Measurements from ENCODE around the gene CCDC141.
"Not testable (repeated sequence)": the region's sequence is repeated elsewhere in the genome, so short reads cannot be mapped to it uniquely, and the experiment has no call there.

The CCDC141 gene, protein sequence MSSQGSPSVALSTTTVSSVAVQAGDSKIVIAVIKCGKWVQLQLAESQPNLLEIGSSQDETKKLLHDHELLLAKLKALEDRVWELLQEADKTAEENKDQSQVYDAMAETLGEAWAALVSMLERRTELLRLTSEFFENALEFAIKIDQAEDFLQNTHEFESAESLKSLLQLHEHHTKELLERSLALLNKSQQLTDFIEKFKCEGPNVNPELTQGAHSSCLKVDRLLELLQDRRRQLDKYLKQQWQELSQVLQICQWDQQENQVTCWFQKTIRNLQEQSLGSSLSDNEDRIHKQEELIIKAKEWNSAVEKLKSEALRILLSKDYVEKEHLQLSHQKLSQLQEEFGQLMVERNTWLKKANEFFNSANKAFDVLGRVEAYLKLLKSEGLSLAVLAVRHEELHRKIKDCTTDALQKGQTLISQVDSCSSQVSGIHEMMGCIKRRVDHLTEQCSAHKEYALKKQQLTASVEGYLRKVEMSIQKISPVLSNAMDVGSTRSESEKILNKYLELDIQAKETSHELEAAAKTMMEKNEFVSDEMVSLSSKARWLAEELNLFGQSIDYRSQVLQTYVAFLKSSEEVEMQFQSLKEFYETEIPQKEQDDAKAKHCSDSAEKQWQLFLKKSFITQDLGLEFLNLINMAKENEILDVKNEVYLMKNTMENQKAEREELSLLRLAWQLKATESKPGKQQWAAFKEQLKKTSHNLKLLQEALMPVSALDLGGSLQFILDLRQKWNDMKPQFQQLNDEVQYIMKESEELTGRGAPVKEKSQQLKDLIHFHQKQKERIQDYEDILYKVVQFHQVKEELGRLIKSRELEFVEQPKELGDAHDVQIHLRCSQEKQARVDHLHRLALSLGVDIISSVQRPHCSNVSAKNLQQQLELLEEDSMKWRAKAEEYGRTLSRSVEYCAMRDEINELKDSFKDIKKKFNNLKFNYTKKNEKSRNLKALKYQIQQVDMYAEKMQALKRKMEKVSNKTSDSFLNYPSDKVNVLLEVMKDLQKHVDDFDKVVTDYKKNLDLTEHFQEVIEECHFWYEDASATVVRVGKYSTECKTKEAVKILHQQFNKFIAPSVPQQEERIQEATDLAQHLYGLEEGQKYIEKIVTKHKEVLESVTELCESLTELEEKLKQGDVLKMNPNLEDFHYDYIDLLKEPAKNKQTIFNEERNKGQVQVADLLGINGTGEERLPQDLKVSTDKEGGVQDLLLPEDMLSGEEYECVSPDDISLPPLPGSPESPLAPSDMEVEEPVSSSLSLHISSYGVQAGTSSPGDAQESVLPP (N-terminal part only)

DNA sequence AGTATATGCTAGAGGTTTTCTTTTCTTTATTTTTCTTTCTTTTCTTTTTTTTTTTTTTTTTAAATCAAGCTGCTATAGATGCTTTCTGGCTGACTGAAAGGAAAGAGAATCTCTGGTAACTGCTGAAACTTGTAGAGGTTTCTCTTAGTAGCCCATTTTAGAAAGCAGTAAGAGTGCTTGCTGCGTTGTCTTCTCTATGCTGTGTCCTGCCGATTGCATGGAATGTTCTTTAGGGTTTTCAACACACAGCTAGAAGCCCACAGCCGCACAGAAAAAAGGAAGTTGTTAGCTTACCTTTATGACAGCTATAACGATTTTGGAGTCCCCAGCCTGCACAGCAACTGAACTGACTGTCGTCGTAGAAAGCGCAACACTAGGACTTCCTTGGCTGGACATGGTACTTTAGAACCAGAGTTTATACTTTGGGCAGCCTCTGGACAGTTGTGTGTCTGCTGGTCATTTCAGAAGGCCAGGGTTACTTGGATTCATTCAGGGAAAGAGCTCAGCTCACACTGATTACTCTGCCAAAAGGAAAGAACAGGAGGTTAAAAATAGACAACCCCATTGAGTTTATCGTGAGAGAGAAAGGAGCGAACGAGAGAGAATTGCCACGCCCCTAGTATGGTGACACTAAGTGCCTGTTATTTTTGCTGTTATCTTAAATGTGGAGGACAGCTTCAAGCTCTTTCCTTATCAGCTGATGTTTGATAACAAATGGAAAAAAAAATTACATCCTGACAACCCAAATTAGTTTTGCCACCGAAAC lies at the start of gene CCDC141:
CCDC141 (minus strand) TSS at position 592 of the 766 bp plus-strand sequence; CDS start at position 396, 196 bp downstream.
- no peak for DNase-seq

DNA sequence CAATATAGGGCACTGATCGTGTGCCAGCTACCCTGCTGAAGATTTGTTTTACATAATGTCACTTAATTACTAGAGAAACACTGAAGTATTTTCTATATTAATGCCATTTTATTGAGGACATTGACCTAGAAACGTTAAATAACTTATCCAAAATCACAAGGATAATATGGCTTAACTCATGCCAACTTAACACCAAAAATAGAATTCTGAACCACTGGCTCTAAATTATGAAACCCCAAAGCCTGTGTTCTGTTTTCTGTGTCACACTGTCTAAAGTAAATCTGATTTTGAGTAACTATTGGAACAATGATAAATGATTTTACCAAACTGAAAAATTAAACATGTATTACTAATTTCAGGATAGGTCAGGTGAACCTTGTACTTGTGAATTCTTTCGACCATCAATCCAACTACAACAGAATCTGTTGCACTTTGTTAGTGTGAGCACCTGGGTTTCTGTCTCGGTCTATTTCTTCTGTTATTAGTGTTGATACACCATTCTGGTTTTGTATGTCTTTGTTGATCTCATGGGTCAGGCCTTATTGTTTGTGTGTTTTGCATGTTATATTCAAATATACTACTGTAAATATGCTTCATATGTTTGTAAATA lies 48.2 kb upstream of the CCDC141 start:
- no peak for DNase-seq

DNA sequence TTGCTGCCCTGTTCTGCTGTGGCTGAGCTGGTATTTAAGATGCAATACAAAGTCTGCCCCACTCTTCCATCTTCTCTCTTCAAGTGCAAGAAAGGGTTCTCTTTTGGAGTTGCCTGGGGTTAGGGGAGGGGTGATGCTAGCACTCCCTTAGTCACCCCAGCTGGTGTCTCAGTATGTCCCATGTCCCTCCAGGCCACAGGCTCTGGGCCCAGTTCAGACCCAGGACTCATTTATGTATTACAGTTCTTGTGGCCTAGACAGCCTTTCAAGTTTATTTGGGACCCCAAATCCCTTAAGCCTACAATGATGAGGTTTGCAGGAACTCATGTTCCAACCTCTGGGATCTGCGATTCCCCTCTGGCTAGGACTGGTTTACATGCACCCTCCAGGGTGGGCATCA lies 47.2 kb upstream of the CCDC141 start:
- no peak for DNase-seq

- DNase-seq, result peak; percentile 13
Observed at GRCh38 chr2:179096090-179096489, 46.2 kb upstream of the CCDC141 start.

DNA sequence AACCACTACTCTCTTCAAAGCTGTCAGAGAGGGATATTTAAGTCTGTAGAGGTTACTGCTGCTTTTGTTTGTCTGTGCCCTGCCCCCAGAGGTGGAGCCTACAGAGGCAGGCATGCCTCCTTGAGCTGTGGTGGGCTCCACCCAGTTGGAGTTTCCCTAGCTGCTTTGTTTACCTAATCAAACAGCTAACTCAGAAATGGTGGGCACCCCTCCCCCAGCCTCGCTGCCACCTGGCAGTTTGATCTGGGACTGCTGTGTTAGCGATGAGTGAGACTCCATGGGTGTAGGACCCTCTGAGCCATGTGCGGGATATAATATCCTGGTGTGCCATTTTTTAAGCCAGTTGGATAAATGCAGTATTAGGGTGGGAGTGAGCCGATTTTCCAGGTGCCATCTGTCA lies 43.0 kb upstream of the CCDC141 start:
- not testable (repeated sequence) for DNase-seq

- no peak for DNase-seq
Observed at GRCh38 chr2:179082697-179083096, 32.8 kb upstream of the CCDC141 start.

DNA sequence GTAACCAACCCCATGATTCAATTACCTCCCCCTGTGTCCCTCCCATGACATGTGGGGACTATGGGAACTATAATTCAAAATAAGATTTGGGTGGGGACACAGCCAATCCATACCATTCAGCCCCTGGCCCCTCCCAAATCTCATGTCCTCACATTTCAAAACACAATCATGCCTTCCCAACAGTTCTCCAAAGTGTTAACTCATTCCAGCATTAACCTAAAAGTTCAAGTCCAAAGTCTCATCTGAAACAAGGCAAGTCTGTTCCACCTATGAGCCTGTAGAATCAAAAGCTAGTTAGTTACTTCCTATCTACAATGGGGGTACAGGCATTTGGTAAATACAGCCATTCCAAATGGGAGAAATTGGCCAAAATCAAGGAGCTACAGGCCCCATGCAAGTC lies 32.0 kb upstream of the CCDC141 start:
- DNase-seq, result no peak

DNA sequence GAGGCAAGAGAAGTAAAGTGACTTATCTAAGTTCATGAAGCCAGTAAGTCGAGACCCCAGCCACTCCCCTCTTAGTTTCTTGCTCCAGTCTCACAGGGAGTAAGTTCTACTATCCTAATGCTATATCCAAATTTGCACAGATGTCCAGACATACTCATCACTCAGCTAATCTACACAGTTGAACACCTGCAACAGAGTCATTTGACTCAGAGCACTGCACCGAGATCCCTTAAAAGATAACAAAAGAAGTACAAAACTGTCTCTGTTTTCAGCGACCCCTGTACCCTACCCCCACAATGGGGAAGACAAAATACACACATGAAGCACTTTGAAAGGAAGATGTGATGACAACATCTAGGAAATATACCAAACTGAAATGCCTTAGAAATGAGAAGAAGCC lies 22.6 kb upstream of the CCDC141 start:
- no peak for DNase-seq

GRCh38 chr2:179071810-179072355 lies 21.9 kb upstream of the CCDC141 start:
- no peak for DNase-seq

GRCh38 chr2:179070895-179071294 lies 21.0 kb upstream of the CCDC141 start:
- no peak for DNase-seq

DNA sequence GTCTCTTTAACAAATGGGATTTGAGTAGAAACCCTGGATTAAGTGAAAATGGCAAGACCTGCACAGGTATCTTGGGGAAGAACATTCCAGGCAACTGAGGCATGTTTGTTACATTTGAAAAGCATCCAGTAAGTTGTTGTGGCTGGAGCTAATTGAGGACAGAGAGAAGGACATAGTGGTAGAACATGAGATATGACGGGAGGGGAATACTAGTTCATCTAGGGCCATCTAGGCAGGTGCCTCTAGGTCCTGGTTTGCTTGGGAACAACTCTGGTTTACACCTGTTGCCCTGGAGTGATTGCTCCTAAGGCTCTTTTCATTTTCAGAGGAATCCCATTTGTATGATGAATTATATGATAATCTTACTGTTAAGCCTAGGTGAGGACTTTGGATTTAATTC lies 19.7 kb upstream of the CCDC141 start:
- no peak for DNase-seq

GRCh38 chr2:179068991-179069643 lies 19.2 kb upstream of the CCDC141 start:
- DNase-seq, result no peak

DNA sequence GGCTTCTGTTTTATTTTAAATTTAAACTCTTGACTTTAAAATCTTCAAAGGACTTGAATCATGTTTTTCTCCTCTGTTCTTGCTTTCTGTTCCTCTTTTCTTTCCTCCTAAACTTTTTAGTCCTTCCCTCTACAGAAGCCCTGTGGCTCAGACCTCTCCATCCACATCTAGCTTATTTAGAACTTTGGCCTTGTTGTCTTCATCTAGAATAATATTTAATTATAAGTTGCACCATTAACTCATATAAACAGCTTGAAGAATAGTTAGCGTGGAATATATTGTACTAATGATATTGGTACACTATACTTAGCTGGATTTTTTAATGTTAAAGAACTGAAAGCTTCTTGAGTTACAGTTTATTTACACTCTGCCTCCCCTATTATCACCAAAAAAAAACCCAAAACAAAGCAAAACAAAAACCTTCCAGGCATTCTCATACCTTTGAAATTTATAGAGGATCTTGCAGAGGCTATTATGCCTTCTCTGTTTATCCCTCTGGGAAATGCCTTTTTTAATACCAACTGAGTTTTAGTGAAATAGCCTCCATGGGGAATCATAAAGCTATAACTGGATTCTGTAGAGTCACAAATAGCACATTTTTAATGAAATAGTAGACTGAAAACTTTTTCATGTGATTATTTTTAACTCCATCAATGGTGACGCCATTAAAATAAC lies 9.2 kb upstream of the CCDC141 start:
- no peak for DNase-seq

GRCh38 chr2:179057737-179058136 lies 7.8 kb upstream of the CCDC141 start:
- DNase-seq, result no peak

DNA sequence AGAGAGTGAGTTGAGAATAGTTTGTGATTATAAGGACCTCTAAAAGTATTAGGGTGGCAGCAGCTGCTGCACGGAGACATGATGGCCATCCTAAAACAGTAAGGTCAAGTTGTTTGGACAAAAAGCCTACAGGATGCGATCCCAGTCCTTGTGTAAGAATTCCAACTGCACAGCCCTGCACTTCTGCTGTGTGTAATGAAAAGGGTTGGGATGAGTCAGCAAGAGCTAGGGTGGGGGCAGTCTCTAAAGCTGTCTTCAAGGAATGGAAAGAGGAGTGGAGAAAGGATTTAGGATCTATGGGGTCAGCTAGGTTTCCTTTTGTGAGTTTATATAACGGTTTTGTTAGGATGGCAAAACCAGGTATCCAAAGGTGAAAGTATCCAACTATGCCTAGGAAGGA lies 3.6 kb upstream of the CCDC141 start:
- DNase-seq, result not testable (repeated sequence)

GRCh38 chr2:179051250-179051649 lies 1.3 kb upstream of the CCDC141 start:
- DNase-seq, result no peak

DNA sequence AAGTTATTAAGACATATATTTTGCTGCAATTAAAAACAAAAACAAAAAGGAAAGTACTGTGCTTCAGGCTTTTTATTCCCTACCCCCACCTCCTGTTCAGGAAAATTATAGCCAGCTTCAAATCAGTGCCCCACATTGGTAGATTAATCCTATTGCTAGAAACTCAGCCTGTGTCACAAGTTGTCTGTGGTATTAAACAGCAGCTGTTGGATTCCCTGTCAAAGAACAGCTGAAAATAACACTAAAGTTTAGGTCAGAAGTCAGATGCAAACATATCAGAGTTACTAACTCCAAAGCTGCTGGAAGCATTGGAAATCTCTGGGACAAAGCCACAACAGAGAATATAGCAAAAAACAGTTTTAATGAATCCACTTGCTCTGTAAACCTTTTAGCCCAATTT lies 818 bp upstream of the CCDC141 start:
- no peak for DNase-seq

DNA sequence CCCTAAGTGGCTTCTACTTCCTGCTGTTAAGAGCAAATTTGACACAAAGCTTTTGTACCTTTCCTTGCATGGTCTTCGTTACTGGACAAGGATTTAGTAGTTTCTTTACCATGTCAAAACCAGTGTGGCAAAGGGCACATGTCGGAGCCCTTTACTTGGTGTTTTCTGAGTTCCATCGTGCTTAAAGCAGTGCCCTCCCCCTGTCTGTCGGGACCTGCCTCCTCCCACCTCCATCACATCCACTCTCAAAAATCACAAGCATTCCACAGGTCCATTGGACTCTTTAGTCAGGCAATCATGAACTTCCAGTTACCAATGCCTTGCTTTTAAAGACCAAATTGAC lies 763 bp downstream of the CCDC141 start:
- no peak for DNase-seq

- DNase-seq, result no peak
Observed at GRCh38 chr2:179048099-179048498, 1.8 kb downstream of the CCDC141 start.

DNA sequence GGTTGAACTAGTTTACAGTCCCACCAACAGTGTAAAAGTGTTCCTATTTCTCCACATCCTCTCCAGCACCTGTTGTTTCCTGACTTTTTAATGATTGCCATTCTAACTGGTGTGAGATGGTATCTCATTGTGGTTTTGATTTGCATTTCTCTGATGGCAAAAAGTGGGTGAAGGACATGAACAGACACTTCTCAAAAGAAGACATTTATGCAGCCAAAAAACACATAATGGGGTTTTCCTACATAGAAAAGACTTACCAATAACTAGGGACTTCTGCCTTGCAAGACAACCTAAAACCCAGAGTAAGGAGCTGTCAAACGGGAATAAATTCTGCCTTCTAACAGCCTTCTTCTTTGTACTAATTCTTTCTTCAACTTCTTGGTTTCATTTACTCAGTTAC lies 4.3 kb downstream of the CCDC141 start:
- not testable (repeated sequence) for DNase-seq

DNA sequence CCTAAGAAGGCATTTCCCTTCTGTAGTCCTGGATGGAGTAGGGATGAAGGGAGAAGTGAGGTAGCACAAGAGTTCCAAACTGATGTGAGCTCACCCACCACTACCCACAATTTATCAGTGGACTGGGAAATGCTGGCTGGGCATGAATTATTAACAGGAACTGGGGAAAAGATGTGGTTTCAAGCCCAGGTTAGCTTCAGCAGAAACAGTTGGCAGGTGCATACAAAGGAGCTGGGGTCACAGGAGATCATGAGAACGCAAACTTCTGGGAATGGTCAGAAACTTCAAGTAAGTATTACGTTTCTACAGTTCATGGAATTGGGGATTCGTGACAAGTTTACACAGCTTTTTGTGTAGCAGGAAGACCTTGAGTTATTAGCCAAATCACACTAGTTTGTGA lies 5.4 kb downstream of the CCDC141 start:
- DNase-seq, result no peak

Measured in activated CD4-positive, alpha-beta T cell treated with anti-CD3 and anti-CD28 coated beads, Interleukin-10, Interleukin-2, amounts not matched to agents 100 ng/mL and 50 ng/mL, durations not matched to agents 16 hours and 8 hours (primary cell).